HG02973 (cell line): Measurements from ENCODE around the gene ATAD3A.

Source experiments
- ATAC-seq: cut with Tn5 transposase; IDR thresholded peaks from one replicate; pipeline ENCODE4 v1.9.1; 2021; ENCODE audit warnings: moderate library complexity; ENCODE audit not compliant: unreplicated experiment

ATAD3A gene

DNA sequence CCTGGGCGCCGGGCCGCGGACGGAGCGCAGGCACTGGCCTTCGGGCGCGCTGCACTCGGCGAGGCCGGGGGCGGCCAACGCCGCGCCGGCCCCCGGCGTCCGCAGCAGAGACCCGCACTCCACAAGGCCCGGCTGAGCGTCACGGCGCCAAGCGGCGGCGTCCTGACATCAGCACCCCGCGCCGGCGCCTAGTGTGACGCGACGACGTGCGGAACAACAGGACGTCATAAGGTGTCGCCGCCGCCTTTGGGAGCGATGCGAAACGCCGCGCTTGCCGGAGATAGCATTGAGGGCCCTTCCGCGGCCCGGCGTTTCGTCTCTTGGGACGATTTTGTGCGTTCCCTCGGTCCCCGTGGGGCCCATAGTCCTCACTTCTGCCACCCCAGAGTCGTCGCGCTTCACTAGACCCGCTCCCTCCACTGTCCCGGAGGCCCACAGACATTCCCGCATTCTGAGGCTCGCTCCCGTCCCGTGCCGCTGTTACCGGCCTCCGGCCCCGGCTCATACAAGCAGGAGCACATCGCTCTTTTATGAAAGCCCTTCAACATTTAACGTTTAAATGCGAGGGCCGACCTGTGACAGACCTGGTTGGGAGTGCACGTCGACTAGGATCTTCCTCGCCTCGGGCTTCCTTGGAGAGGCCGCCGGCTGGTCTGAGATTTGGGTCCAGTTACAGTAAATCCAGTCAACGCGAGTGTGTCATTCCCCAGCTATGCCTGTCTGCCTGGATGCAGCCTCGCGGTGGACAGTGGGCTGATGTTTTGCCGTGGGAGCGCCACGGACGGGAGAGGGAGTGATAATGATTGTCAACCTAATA lies 63.0 kb downstream of the ATAD3A start, which contains the start of gene SSU72:
TSS of gene SSU72 (minus strand) at position 143 of the 817 bp plus-strand sequence. CDS start 306 bp downstream, outside the sequence.
- ATAC-seq: peak; percentile 72

DNA sequence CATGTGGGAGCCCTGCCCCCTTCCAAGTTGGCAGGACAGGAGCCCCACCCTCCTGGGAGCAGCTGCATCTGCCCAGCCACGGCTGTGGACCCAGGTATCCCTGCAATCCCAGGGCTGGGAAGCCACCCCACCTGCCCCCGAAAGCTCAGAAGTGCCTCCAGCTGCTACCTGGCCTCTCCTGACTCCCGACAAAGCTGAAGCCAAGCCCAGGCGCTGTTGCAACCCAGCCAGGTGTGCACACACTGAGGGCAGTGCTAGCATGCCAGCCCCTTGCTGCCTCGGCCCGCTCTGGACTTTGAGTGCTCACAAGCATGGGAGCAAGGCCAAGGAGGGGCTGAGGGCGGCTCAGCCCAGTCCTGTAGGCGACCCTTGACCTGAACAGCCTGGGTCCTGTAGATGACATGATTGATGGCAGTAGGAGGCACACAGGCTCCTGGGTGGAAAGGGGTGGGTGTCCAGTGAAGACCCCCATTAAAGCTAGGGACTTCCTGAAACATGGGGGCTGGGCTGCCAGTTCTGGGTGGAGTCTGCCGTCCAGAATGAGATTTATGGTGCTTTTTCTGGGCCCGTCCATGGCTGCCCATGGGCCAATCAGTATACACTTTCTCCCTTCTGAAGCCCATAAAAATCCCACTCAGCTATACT lies 65.5 kb downstream of the ATAD3A start:
- ATAC-seq: no peak

DNA sequence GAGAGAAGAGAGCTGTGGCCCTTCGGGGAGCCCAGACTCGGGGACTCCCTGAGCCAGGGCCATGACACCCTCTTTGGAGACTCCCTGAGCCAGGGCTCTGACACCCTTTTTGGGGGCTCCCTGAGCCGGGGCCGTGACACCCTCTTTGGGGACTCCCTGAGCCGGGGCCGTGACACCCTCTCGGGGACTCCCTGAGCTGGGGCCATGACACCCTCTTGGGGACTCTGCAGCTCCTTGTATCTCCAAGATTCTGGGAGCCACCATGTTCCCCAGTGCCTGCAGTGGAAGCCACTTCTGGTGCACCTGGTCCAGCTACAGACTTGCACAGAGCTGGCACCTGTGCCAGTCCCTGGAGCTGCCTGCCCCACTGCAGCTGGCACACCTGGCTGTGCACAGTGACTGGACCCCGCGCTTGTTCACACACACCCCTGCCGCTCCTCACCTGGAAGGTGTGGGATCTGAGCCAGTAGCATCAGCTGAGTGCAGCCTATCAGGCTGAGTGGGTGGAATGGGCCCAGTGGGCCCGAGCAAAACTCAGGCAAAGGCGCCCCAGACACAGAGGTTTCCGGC lies 66.5 kb downstream of the ATAD3A start:
- no peak for ATAC-seq

DNA sequence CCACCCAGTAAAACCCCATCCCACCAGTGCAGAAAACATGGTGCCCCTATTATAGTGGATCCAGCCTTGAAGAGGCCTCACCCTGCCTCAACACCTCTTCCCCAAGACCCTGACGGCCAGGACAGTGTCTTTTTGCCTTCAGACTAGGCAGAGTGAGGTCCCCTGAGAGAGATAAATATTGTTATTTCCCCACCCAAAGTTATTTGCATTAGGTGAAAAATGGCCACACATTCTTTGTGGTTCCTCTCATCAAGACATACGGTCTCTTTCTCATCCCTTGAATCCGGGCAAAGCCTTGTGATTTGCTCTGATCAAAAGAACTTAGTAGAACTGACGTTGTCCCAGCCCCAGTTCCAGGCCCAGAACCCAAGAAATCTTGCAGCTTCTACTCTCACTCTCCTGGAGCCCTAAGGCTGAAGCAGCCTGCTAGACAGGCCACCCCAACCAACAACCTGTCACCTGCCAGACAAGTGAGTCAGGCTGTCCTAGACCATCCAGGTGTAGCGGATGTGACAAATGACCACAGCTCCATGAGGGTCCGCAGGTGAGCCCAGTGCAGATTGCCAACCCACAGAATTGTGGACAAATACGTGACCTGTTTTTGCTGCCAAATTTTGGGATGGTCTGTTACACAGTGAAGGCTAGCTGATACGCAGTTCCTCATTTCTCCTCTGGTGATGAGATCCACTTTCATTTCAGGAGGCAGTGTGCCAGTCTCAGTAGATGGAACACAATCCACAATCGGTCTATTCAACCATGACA lies 70.8 kb downstream of the ATAD3A start:
- ATAC-seq: no peak

DNA sequence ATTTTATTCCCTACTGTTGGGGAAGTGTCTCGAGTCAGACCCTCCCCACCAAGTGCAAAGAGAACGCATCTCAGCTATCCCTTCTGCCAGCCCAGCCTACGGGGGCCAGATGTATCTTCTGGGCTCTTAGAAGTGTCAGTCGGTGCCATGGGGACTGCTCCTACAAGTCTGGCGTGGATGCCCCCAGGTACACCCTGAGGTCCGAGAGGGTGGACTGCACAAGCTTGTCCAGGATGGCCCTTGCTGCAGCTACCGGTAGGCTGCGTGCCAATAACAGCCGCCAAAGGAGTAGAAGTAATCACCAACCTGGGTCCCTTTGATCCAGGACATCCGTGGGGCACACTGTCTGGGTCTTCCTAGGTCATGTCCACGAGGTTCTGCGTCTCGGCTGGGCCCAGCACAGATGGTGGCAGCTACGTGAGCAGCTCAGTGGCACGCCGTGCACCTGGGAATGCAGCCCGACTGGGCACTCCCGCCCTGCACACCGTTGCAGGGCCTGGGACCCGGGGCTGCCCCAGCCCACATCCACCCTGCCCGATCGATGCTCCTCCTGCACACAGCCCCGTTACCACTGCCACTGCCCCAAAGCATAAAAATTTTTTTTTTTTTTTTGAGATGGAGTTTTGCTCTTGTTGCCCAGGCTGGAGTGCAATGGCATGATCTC lies 71.5 kb downstream of the ATAD3A start:
- ATAC-seq: no peak
